ENCODE measurements around the gene ST6GALNAC1.

Gene ST6GALNAC1

GRCh38 chr17:76575570-76575969 lies 68.0 kb downstream of the ST6GALNAC1 start:
- no peak for DNase-seq
